ENCODE measurements around the gene PPFIBP1.

GRCh38 chr12:27711967-27712366 lies 188.0 kb downstream of the PPFIBP1 start:
- TF ChIP-seq CTCF (IDR thresholded peaks at IDR 0.05), result no peak
- TF ChIP-seq POLR2AphosphoS5 (IDR thresholded peaks at IDR 0.05), result no peak
- TF ChIP-seq POLR2A (IDR thresholded peaks at IDR 0.05), result no peak
